Smooth muscle cell of the brain vasculature (primary cell): ENCODE measurements around the gene NUP210.

Experiments used
- DNase-seq: peaks from one replicate; pipeline ENCODE4 v3.0.0-alpha.2; 2012; ENCODE audit warnings: low read depth, low spot score

The NUP210 gene

DNA sequence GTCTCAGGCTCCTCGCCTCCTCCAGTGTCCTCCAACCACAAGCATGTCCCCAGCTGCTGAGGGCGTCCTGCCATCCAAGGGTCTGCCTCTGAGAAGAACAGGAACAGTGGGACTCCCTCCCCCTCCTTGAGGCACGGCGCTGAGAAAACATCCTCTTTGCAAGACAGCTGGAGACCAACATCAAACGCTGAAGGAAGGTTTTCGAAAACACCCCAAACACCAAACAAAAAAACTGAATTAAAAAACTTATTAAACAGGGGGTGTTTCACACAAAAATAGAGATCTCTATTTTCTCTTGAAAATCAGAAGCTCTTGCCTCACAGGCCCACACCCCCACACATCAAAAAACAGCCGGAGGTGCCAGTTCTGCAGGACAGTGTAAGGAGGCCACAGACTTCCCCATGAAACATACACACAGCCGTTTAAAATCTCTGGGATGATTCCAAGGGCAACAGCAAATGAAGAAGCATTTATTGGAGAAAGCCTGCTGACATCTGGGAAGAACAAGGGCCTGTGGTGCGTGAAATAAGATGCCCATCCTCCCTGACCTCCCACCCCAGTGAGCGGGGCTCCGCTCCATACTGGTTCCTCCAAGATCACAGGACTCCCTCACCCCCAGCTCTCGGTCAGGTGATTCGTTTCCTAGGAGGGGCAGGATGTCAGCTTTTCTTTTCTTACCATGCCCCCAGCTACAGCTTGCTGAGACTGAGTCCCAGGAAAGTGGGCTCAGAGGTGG is 71.3 kb downstream of the NUP210 start:
- peak; percentile 99 for DNase-seq

DNA sequence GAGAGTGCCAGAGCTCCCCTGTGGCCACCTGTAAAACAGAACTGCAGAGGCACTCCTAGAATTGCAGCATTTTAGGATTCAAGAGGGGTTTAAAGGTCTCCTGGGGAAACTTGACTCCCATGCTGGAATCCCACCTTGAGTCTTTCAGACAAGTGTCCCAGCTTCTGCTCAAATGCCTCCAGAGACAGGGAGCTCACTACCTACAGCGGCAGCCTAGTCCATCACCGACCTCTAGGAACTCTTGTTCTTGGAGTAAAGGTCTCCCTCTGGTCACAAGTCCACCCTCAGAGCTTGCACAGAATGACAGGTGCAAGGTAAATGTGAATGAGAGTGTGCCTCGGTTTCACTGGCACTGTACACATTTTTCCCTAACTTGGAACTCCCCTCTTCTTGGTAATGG is 72.0 kb downstream of the NUP210 start:
- no peak for DNase-seq

GRCh38 chr3:13347390-13347950 is 72.7 kb downstream of the NUP210 start:
- peak; percentile 65 for DNase-seq

- no peak for DNase-seq
Observed at GRCh38 chr3:13346481-13347389, 73.4 kb downstream of the NUP210 start.

DNA sequence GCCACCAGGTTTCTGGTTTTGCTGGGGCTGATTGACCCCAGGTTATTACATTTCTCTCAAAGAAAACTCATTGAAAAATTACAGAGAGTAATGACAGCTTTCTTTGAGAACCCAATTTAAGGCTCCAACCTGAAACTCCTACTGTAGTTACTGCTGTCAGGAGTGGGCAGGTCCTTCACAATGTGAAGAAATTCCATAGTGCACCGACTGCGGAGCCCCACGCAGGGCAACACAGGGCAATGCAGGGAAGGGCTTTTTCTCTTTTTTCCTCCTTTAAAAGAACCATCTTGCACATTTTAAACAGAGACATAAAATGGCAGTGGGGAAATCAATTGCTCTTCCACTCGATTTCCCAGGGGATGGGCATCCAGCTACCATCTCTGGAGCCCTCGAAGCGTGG is 74.3 kb downstream of the NUP210 start:
- no peak for DNase-seq

GRCh38 chr3:13345284-13345683 is 74.8 kb downstream of the NUP210 start:
- DNase-seq = no peak

DNA sequence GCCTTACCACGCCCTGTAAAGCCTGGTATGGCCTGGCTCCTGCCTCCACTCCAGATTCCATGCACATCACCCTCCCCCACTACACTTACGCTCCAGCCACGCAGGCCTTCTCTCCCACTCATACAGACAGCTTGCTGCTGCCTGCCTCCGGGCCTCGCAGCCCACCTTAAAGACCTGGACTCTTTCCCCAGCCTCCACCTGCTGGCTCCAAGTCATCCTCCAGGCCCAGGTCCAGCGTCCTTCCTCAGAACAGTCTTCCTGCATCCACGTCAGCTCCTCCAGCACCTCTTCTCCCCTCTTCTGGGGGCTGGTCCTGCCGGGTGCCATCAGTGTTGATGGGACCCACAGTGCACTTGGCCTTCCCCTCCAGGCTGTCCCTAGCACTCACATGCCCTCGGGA is 75.5 kb downstream of the NUP210 start:
- no peak for DNase-seq

GRCh38 chr3:13343601-13344000 is 76.5 kb downstream of the NUP210 start:
- no peak for DNase-seq

GRCh38 chr3:13341229-13341905 is 78.8 kb downstream of the NUP210 start:
- no peak for DNase-seq

DNA sequence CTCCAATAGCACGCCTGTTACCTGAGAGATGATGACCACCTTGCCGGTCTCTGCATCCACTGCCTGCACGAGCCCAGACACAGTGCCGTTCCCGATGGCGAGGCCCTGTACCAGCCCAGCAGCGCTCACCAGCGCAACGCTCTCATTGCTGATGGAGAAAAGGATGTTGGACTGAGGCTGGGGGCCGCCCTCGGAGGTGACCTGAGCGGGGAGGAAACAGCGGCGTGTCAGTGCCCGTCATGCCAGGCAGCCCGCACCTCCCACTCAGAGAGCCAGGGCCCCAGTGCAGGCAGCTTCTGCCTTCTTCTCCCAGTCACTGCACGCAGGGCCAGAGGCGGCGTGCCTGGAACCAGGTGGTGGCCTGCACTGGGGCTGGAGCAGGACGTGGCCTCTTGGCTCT is 80.3 kb downstream of the NUP210 start:
- no peak for DNase-seq

DNA sequence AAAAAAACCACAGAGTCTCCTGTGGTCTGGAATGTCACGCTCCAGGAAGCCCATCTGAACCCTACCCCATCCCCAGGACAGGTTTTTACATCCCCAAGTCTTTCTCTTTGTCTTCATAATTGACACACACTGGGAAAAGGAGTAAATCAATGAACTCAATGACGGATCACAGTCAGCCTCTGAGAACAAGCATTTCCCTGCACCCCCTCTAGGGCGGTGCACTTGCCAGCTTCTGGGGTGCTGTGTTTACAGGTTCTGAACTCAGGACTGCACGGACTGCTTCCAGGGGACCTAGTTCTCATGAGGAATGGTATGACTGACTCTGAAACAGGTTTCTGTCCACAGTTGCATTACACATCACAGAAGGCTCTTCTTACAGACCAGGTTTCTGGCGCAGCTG is 81.1 kb downstream of the NUP210 start:
- no peak for DNase-seq

GRCh38 chr3:13338231-13338630 is 81.9 kb downstream of the NUP210 start:
- DNase-seq = no peak

- DNase-seq = no peak
Observed at GRCh38 chr3:13336592-13336991, 83.5 kb downstream of the NUP210 start.

- no peak for DNase-seq
Observed at GRCh38 chr3:13335503-13335902, 84.6 kb downstream of the NUP210 start.

DNA sequence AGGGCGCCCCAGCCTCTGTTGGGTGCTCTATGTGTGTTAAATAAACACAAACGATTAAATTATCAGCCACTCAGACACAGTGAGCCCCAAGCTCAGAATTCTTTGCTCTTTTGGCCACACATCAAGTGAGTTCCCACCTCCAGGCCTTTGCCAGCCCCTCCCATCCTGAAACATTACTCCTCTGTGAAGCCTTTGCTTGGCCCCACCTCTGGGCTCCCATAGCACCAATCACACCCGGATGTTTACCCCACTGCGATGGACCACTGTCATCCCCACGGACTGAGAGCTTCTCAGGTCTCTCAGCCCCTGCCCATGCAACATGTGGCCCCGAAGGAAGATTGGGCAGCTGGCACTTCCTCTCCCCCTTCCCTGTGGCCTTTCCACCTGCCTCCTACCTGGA is 85.1 kb downstream of the NUP210 start:
- no peak for DNase-seq

DNA sequence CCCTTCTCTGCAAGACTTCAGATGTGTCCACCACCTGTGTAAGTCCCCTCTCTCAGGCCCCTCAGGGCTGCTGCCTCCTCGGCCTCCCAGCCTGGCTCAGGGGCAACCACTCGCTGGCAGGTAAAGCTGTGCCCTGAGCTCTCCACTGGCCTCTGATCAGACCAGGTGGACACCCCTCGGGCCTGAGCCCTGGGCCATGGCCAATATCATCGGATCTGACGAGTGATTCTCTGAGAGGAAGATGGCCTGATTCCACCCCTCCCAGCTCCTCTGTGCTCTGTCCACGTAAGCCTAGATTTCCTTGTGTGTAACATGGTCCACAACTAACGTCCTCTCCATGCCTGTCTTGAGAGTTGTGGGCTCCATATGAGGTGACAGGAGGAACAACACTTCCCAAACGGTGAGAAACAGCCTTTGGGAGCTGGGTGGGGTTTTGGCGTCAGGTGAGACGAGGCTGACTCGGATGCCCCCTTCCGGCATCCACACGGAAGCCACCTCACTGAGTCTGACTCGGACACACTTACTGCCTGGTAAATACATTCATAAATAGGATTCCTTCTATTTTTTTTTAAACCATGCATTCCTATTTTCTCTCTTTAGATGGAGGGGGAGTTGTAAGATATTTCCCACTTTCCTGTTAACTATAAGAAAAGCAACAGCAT is 86.8 kb downstream of the NUP210 start:
- no peak for DNase-seq

GRCh38 chr3:13332740-13333139 is 87.4 kb downstream of the NUP210 start:
- no peak for DNase-seq

- no peak for DNase-seq
Observed at GRCh38 chr3:13332158-13332557, 88.0 kb downstream of the NUP210 start.

DNA sequence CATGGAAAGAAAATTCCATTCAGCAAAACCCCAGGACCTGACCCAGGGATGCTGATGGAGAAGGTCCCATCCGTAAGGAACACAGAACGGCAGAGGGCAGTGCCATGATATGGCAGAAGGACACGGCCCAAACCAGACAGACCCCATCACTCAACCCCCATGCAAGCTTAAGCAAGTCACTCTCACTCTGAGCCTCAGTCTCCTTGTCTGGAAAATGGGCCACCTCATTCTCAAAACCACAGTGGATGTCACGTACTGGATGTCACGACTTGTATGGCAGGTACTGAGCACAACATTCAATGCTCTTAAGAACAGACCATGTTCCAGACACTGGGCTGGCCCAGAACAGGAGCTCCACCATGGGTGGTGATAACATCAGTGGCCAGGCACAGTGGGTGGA is 90.4 kb downstream of the NUP210 start:
- DNase-seq = no peak

DNA sequence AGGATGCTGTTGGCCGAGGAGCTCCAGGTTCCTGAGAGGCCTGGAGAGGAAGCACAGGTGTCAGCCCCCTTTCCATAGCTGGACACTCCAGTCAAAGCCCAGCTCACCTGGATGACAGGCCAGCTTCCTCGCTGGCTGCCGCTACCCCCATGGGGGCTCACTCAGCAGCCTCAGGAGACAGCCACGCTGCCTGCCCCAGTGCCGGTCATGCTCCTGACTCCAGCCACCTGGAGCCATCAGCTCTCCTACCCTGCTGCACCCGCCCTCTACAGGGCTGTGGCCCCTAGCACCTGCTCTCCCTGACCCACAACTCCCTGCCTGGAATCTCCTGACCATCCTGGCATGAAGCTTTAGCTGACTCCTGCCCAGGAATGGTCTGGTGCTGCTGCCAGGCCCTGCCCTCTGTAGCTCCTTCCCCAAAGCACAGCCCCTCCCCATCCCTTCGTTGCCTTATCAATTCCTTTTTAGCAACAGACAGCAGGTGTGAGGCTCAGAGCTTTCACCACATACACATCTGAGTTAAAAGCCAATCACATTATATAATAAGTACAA is 94.2 kb downstream of the NUP210 start:
- DNase-seq = no peak

DNA sequence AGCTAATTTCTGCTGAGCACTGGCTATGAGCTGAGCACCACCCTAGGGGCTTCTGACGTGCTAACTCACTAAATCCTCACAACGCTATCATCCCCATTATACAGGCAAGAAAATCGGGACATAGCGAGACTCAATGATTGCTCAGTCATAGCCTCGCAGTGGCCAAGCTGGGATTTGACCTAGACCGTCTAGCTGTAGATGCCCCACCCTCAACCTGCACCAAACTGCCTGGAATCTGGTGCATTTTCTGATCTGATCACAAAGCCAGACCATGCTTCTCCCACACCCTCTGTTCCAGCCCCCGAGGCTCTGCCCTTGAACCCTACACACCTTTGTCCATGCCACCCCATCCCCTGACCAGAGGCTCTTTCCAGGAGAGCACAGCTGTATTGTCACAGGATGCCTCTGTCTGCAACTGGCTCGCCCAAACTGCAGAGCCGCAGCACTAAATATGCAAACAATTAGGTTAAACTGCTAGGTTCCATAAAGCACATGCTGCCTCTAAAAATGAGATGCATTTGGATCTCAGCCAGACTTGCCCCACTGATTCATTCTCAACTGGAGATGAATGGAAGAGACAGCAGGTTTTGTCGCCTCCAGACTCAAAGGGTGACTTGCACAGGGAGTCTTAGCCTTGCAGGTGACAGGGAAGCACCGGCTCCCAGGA is 95.2 kb downstream of the NUP210 start:
- no peak for DNase-seq
